Brain microvascular endothelial cell (primary cell): Measurements from ENCODE around the gene SRF.

ENCODE experiments used
- DNase-seq: peaks from one replicate; pipeline ENCODE4 v3.0.0-alpha.2; 2020
- H3K27ac ChIP-seq: fragments of 250-450 bp; sonication (Bioruptor Pico); 2 replicates; pipeline ENCODE4 v1.5.1; 2020; ENCODE audit warnings: mild to moderate bottlenecking, moderate library complexity
- H3K27me3 ChIP-seq: fragments of 250-450 bp; sonication (Bioruptor Pico); replicated peaks from 2 replicates; pipeline ENCODE4 v1.5.1; 2020; ENCODE audit warnings: mild to moderate bottlenecking
- H3K36me3 ChIP-seq: fragments of 250-450 bp; sonication (Bioruptor Pico); replicated peaks from 2 replicates; pipeline ENCODE4 v1.5.1; 2020; ENCODE audit warnings: mild to moderate bottlenecking
- H3K4me3 ChIP-seq: 2 replicates; pipeline ENCODE4 v1.5.1; 2011; ENCODE audit warnings: low read depth, mild to moderate bottlenecking, control low read depth, low read length, moderate library complexity
- in situ Hi-C: cut with HindIII; loops from 2 replicates; pipeline ENCODE4 v1.10.0; 2017; ENCODE audit warnings: low sequenced_read_pairs, low pct_ligation_motif_present
- TF ChIP-seq, protein P1 (sequence below): IDR thresholded peaks from 2 replicates; pipeline ENCODE4 v1.5.1; 2011; ENCODE audit warnings: low read depth, mild to moderate bottlenecking, moderate library complexity, low read length, control low read depth, inconsistent platforms; ENCODE audit errors: missing control alignments

The SRF gene

DNA sequence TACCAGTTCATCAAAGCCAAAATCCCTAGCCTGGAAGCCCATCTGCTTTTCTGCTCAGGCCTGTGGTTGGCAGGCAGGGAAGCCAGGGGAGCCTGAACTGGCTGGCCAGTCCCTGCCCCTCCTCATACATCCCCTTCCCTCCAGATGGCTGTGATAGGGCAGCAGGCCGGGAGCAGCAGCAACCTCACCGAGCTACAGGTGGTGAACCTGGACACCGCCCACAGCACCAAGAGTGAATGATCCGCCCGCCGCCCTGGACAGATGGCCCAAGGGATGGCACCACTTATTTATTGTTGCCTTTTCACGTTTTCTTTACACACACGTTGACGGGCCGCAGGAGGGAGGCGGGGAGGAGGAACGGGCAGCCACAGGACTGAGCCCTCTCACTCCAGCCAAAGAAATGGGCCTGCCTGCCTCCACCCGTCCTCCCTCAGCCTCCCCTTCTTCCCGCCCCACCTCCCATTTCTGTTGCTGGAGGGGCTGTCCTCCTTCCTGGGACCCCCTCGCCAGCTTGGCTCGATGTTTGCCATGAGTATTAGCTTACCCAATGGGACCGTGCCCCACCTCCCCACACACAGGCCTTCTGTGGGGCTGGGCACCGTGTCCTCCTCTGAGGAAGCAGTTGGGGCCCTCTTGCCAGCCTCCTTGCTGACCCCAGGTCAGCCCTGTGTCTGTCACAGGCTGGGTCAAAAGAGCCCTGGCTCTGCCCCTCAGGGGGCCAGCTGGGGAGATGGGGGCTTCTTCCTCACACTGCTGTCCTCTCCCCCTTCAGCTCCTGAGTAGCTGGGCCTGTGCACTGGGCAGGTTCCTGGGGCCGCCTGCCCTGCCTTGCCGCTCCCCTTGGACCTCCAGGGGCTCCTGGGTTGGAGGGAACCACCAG, 8.1 kb downstream of the SRF start:
- in situ Hi-C loops = no loop called here
- Histone ChIP-seq H3K27ac (no peak overlapping the region), H3K36me3 (peaks cover 41% of the 10 kb centered on the region), H3K4me3 (no peak overlapping the region), H3K27me3 (no peaks in the 10 kb centered on the region)
- TF ChIP-seq, protein P1, sequence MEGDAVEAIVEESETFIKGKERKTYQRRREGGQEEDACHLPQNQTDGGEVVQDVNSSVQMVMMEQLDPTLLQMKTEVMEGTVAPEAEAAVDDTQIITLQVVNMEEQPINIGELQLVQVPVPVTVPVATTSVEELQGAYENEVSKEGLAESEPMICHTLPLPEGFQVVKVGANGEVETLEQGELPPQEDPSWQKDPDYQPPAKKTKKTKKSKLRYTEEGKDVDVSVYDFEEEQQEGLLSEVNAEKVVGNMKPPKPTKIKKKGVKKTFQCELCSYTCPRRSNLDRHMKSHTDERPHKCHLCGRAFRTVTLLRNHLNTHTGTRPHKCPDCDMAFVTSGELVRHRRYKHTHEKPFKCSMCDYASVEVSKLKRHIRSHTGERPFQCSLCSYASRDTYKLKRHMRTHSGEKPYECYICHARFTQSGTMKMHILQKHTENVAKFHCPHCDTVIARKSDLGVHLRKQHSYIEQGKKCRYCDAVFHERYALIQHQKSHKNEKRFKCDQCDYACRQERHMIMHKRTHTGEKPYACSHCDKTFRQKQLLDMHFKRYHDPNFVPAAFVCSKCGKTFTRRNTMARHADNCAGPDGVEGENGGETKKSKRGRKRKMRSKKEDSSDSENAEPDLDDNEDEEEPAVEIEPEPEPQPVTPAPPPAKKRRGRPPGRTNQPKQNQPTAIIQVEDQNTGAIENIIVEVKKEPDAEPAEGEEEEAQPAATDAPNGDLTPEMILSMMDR = no peak
- DNase-seq = no peak

DNA sequence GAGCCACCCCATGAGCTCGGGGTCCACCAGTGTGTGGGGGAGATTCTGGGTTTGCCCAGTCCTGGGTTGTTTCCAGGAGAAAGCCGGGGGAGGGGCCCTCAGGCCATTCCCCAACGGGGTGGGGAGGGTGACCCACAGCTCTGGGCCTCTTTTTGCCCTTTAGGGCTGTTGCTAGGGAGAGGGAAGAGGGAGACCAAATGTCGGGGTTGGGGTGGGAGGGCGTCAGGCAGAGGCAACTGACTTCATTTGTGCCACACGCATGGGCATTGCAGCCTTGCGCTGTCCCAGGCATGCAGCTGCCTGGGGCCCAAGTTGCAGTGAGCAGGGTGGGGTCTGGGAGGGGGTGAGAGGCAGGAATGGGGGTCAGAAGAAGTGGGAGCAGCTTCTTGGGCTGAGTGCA, 9.0 kb downstream of the SRF start:
- Histone ChIP-seq H3K27me3 (no peaks in the 10 kb centered on the region), H3K4me3 (no peak overlapping the region), H3K36me3 (peaks cover 39% of the 10 kb centered on the region), H3K27ac (no peak overlapping the region)
- in situ Hi-C loops = no loop called here
- TF ChIP-seq, protein P1 = no peak
- no peak for DNase-seq

DNA sequence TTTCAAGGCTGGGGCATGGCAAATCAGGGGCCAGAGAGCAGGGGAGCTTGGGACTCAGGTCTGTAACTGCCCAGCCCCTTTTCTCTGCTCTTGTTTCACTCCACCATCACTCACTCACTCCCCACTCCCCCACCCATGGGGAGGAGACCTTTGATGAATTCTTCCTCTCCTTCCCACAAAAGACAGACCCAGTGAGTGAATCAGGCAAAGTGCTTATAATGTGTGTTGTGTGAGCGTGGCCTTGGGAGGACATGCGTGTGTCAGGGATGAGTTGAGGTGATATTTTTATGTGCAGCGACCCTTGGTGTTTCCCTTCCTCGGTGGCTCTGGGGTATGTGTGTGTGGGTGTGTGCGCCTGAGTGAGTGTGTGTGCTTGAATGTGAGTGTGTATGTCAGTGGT, 9.9 kb downstream of the SRF start:
- TF ChIP-seq, protein P1 = no peak
- no peak for DNase-seq
- H3K27ac ChIP-seq = no peak overlapping the region

DNA sequence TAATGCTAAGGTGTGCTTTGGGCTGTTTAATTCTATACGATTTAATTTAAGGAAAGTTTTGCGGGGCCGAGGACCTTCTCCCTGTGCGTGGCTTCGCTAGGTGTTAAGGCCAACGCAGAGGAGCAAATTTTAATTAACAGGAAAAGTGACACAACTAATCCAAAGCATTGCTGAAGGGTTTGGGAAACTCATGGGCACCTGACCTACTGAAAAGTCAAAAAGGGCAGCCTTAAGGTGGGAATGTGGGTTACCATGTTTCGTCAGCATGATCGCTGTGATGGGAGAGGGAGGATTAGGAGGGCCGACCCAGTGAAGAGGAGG, 10.5 kb downstream of the SRF start:
- H3K27ac ChIP-seq = peak overlapping the region; percentile 14
- peak overlapping the region; percentile 58 for H3K4me3 ChIP-seq
- DNase-seq = no peak
- in situ Hi-C loops = no loop called here
- H3K36me3 ChIP-seq = peaks cover 26% of the 10 kb centered on the region
- TF ChIP-seq, protein P1 = no peak
- H3K27me3 ChIP-seq = no peaks in the 10 kb centered on the region

More for the DNA sequence above, 9.9 kb downstream of the SRF start:
- Histone ChIP-seq H3K27me3 (no peaks in the 10 kb centered on the region), H3K4me3 (no peak overlapping the region), H3K36me3 (peaks cover 32% of the 10 kb centered on the region)
- in situ Hi-C loops = no loop called here

DNA sequence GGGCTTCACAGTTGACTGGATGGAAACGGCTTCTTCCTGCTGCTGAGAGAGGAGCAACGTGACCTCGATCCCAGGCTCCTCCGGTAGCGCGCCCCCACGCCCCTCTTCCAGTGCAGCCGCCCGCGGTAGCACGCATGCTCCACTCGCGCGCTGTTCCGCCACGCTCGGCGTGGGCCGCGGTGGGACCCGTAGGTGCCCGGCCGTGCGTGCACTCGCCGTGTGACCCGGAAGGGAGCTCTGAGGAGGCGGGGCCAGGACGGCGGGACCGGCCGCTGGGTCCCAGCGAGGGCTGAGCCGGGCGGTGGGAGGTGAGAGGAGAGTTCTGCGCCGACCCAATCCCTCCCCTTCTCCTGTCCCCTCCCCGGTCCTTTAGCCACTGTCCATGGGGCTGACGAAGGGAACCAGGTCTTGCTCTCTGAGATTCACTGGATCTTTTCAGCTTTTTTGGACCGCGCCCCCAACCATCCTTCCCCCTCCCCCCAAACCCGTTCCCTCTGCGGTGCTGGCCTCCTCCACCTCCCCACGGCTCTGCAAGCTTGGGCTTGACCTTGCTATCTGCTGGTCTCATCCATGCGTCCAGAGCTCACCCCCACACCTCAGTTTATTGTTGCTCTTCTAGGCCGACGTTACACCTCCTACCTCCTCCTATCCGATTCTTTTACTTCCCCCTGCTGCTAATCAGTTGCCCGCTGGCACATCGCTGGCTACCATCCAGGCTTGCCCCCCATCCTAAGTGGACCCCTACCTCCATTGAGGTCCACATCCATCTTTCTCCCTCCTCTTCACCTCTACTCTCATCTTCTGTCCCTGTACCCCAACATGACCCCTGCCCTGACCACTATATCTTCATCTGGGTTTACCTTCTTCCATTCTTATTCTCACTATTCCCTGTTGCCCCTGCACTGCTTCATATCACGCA, 11.1 kb downstream of the SRF start, which contains the start of gene CUL9:
TSS of gene CUL9 (plus strand) at position 255 of the 919 bp plus-strand sequence. CDS start 2,115 bp downstream, outside the sequence.
- Histone ChIP-seq H3K4me3 (peak within 1 kb of the TSS; percentile 58), H3K36me3 (peaks cover 23% of the 10 kb centered on the region), H3K27ac (peak within 1 kb of the TSS; percentile 14), H3K27me3 (no peaks in the 10 kb centered on the region)
- in situ Hi-C loops = no loop called here
- TF ChIP-seq, protein P1 = no peak
- DNase-seq = peak; percentile 17
